Measurements from ENCODE around the gene ZFYVE21.

GRCh38 chr14:103686831-103687485, 28.7 kb upstream of the ZFYVE21 start:
- no peak for TF ChIP-seq CTCF (IDR thresholded peaks at IDR 0.05)
- TF ChIP-seq POLR2A (IDR thresholded peaks at IDR 0.05) = no peak
- TF ChIP-seq POLR2AphosphoS5 (IDR thresholded peaks at IDR 0.05) = no peak
